Endothelial cell of hepatic sinusoid (primary cell): ENCODE results near the gene GULP1.

Experiments used
- in situ Hi-C: cut with HindIII; loops from 2 replicates; pipeline ENCODE4 v1.10.0; 2017; ENCODE audit warnings: low sequenced_read_pairs

Gene GULP1

GRCh38 chr2:188365058-188365641 is 73.5 kb downstream of the GULP1 start:
- in situ Hi-C loops, result no loop called here

DNA sequence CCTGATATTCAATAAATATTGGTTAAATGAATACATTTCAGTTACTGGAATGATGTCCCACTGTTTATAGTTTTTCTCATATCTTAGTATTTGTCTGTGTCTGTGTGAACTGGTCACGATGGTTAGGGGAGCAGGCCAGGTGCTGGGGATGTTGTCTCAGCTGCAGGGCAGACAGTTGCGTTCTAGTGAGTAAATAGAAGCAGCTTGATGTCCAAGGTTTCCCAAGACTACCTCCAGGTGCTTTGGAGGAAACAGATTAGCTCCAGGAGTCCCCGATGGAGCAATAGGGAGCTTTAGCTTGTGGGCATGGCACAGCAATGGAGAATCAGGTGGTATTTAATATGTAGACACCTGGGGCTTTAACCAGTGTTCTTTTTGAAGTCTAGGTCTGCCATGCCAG is 75.5 kb downstream of the GULP1 start:
- in situ Hi-C loops, result no loop called here

DNA sequence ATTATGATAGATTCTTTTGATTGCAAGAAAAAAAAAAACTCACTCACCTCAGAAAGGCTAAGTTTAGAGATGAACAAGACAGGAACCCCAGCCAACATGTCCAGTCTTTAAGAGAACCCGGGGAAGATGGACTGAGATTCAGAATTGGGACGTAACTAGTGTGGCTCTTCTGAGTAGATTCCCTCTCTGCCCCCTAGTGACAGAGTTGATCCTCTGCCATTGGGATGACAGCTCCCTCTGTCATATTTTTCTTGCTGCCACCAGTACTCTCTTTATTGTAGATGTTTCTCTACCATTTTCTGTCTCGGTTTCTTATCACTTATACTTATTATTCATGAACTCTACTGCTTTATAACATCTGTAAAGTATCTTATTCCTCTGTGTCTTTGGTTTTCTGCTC is 77.7 kb downstream of the GULP1 start:
- in situ Hi-C loops, result no loop called here

DNA sequence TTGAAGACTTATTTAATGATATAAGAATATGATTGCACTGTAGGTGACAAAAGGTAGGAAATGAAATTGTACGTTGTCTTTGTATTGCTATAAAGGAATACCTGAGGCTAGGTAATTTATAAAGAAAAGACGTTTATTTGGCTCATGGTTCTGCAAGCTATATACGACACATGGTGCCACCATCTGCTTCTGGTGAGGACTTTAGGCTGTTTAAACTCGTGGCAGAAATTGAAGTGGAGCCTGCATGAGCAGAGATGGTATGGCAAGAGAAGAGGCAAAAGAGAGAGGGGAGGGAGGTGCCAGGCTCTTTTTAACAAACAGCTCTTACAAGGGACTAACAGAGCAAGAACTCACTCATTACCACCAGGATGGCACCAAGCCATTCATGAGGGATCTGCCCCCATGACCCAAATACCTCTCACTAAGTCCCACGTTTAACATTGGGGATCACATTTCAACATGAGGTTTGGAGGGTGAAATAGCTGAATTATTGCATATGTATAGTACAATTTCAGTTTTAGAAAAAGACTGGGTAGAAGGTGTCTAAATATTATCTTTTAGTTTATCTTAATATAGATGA is 86.8 kb downstream of the GULP1 start:
- in situ Hi-C loops, result no loop called here

DNA sequence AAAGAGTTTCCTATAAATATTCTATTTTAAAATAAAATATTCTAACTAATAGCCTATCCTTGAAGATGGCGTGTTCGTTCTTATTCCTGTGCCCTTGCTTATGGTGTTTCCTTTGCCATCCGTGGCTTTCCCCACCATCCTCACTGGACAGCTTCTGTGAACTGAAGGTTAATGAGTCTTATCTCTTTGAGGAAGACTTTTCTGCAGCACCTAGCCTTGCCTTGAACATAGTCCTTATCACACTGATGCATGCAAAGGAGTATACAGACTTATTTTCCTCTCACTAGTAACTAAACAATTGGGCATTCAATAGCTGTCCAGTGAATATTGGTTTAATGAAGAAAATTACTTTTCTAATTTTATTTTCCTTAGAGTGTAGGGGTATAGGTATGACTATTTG is 88.1 kb downstream of the GULP1 start:
- in situ Hi-C loops, result no loop called here

DNA sequence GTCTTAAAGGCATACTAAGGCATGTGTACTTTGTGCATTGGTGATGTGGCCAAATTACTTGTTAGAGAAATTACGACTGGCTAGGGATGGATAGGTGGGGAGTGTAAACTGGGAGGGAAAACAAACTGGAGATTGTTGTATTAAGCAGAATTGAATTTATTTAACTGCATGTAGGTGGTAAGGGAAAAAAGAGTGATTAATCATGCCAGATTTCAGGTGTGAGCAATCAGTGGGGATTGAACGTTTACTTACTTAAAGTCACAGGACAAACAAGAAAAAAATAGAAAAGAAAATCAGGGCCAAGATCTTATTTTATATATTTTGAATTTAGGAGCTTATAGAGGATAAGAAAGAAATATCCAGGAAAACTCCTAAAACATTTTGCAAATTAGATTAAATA is 88.6 kb downstream of the GULP1 start:
- in situ Hi-C loops, result no loop called here

- in situ Hi-C loops, result no loop called here
Measured at GRCh38 chr2:188381614-188382013, 89.9 kb downstream of the GULP1 start.

DNA sequence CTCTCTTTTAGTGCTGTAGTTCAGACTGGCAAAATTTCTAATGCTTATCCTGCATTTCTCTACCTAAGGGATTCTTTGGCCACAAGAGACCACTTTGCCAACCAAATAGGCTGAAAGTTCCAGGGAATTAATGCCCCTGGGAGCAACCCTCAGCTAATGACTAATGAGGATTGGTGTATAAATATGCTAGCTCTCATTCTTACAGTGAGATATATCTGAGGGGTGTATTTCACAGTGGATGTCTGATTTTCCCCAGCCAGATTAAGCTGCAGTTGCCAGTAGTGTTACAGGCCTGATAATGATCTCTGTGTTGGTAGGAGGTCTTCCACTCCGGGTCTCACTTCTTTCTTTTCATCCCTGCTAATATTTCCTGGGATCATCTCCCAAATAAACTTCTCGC is 90.4 kb downstream of the GULP1 start:
- in situ Hi-C loops, result no loop called here

DNA sequence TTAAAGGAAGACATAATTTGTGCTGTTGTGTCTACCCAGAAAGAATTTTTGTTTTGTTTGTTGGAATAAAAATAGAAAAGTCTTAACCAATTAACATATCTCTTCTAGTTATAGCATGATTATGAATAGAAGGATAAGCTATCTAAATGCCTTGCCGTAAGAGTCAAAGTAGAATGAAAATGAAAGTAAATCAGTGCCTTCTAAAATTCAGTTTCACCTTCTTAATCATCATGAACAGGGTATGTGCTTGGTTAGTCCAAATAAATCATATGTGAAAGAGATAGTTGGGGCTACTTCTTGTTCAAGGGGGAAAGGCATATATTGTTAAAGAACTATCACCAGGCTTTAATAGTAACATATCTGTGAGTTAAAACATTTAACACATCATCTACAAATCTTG is 91.5 kb downstream of the GULP1 start:
- in situ Hi-C loops, result no loop called here

DNA sequence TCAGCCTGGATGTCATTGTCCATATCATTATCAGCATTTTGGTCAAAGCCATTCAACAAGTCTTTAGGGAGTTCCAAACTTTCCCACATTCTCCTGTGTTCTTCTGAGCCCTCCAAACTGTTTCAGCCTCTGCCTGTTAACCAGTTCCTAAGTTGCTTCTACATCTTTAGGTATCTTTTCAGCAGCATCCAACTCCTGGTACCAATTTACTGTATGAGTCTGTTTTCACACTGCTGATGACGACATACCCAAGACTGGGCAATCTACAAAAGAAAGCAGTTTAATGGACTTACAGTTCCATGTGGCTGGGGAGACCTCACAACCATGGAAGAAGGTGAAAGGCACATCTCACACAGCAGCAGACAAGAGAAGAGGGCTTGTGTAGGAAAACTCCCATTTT is 94.2 kb downstream of the GULP1 start:
- in situ Hi-C loops, result no loop called here

DNA sequence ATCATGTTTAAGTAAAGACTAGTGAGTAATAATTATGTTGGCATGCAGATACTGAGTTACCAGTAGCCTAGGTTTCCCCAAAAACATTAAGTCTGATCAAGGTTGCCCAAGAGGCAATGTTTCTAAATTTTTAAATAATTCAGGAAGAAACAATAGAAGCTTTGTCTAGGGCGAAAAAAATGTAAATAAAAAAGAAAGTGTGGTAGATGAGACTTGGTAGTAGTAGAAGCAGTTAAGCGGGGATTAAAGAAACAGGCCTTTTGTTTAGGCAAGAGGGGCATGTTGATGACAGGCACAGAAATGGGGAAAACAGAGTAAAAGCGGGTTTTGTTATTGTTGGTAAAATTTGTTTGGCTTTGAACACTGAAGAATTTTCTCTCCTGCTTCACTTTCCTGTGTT is 97.2 kb downstream of the GULP1 start:
- in situ Hi-C loops, result no loop called here

DNA sequence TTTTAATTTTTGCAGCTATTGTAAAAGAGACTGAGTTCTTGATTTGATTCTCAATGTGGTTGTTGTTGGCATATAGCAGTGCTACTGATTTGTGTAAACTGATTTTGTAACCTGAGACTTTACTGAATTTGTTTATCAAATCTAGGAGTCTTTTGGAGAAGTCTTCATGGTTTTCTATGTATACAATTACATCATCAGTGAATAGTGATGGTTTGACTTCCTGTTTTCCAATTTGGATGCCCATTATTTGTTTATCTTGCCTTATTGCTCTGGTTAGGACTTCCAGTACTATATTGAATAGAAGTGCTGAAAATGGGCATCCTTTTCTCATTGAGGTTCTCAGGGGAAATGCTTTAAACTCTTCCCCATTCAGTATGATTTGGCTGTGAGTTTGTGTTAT is 99.7 kb downstream of the GULP1 start:
- in situ Hi-C loops, result no loop called here

- in situ Hi-C loops, result no loop called here
Measured at GRCh38 chr2:188394931-188395472, 103.3 kb downstream of the GULP1 start.

- in situ Hi-C loops, result no loop called here
Measured at GRCh38 chr2:188395903-188396689, 104.4 kb downstream of the GULP1 start.

GRCh38 chr2:188399159-188399558 is 107.5 kb downstream of the GULP1 start:
- in situ Hi-C loops, result no loop called here

GRCh38 chr2:188403676-188404075 is 112.0 kb downstream of the GULP1 start:
- in situ Hi-C loops, result no loop called here

DNA sequence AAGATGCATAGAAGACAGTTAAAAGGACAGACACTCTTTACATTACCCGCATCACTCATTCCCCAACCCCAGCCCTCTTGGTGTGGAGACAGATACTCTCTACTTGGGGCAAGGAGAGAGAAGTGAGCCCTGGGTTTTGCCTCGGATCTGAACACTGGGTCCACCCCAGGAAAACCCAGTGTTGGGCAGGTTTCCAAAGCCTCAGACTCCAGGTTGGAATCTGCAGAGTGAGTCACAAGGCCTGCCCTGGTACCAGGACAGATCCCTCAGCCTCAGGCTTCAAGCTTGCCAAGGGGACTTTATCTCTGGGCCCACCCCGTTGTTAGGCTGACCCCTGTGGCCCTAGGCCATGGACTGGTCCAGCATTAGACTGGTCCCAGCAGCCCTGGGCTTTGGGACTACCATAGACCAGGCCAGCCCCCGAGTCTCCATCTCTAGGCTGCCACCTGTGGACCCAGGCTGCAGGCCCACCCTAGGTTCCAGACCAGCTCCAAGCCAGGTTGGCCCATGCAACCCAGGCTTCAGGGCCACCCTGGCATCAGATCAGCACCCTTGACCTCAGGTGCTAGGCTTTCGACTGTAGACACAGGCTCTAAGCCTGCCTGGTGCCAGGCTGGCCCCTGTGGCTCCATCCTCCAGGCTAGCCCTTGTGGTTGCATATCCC is 112.8 kb downstream of the GULP1 start:
- in situ Hi-C loops, result no loop called here

DNA sequence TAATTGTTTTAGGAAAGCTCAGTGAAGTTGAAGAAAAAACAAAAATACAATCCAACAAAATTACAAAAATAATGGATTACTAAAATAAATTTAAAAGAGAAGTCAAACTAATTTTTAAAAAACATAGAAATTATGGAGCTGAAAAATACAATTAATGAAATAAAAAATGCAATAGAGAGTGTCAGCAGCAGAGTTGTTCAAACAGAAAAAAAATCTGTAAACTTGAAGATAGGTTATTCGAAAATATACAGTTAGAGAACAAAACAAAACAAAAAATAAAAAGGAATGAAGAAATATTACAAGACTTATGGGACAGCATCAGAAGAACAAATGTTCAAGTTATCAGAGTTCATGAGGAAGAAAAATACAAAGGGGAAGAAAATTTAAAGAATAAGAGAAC is 114.7 kb downstream of the GULP1 start:
- in situ Hi-C loops, result no loop called here

- in situ Hi-C loops, result no loop called here
Measured at GRCh38 chr2:188410504-188411235, 119.0 kb downstream of the GULP1 start.

GRCh38 chr2:188412190-188412589 is 120.5 kb downstream of the GULP1 start:
- in situ Hi-C loops, result no loop called here

- in situ Hi-C loops, result no loop called here
Measured at GRCh38 chr2:188414411-188414810, 122.7 kb downstream of the GULP1 start.
